ELF-1 (cell line): ENCODE results near the gene SOCS1.
"Not testable (repeated sequence)": the region's sequence is repeated elsewhere in the genome, so short reads cannot be mapped to it uniquely, and the experiment has no call there.

Source experiments
- DNase-seq: peaks from one replicate; pipeline ENCODE4 v3.0.0-alpha.2; 2016; ENCODE audit warnings: low read depth, low spot score

Gene SOCS1

GRCh38 chr16:11224894-11225676 lies 30.9 kb downstream of the SOCS1 start:
- no peak for DNase-seq

DNA sequence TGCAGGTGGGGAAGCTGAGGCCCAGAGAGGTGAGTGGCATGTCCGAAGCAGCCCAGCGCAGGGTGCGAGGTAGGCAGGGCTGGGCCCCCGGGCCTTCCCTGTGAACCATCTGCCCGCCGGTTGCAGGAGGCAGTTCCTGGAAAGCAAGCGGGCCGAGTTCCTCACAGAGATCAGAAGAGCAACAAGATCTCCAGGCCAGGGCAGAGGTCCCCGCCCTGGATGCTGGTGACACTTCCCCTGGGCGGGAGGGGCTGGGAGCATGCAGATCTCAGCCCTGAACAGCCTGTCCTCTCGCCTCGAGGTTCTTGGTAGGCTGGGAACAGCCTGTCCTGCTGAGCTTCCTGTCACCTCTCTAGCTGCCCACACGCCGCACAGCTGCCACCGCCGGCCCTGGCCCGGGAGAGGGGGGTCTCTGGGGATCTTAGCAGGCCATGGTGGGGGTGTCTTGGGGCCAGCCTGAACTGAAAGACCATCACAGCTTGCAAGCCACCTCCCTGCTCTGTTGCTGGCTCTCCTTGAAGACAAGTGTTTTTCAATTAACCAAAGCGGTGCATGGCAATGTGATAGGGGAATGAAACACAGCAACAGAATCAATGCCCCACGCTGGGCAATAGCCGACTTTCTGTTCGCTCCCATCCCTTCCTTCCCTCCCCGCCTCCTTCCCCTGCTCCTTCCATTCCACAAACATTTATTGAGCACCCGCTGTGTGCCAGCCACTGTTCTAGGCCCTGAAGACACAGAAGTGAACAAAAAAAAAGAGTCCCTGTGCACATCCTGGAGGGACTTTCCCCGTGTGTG lies 31.7 kb downstream of the SOCS1 start:
- peak; percentile 87 for DNase-seq

- DNase-seq = not testable (repeated sequence)
Measured at GRCh38 chr16:11220507-11220906, 35.5 kb downstream of the SOCS1 start.

DNA sequence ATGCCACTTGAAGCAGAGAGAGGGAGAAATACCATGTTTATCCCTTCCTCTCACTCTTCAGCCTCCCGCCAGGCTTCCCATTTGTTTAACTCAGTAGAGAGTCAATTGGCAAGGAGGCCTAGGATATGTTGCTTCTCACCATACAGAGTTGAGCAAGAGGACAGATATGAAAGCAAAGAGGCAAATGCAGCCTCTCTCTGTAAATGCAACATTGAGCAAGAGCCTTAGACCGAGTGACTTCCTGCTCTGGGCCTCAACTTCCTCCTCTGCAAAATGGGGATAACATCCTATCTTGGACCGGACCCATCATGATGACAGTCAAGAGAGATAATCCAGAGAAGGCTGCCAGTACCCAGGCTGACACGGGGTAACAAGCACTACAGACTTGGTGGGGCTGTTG lies 36.8 kb downstream of the SOCS1 start:
- no peak for DNase-seq

- no peak for DNase-seq
Measured at GRCh38 chr16:11218604-11218962, 37.4 kb downstream of the SOCS1 start.

- no peak for DNase-seq
Measured at GRCh38 chr16:11217651-11218603, 38.1 kb downstream of the SOCS1 start.

DNA sequence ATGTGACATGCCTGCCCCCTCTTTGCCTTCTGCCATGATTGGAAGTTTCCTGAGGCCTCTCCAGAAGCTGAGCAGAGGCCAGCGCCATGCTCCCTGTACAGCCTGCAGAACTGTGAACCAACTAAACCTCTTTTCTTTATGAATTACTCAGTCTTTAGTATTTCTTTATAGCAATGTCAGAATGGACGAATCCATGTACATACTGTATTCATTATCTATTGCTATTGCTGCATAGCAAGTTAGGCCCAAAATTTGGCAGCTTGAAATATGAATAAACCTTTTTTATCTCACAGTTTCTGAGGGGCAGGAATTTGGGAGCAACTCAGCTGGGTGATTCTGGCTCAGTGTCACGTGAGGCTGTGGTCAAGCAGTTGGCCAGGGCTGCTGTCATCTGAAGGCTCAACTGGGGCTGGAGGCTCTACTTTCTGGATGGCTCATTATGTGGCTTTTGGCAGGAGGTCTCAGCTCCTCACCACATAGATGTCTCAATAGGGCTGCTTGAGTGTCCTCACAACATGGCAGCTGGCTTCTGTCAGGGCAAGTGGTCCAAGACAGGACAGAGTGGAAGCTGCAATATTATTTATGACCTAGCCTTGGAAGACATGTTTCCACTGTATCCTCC lies 40.0 kb downstream of the SOCS1 start:
- no peak for DNase-seq

- DNase-seq = no peak
Measured at GRCh38 chr16:11213799-11214198, 42.2 kb downstream of the SOCS1 start.

DNA sequence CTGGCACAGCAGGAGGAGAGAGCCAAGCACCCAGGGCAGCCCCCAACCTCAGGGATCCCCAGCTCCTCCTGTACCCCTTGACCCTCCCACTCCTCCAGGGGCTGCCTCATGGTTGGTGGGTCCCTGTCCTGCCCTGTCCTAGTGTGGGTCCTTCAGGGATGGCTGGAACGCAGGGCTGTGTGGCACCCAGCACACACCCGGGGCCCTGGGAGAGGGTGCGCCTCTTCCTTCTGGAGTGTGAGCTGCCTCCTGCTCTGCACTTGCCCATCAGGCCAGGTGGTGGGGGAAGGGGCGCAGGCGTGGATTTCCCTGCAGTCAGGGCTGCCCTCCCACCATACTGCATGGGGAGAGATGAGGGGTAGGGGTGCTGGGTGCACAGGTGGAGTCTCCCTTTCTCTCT lies 42.6 kb downstream of the SOCS1 start:
- DNase-seq = no peak

DNA sequence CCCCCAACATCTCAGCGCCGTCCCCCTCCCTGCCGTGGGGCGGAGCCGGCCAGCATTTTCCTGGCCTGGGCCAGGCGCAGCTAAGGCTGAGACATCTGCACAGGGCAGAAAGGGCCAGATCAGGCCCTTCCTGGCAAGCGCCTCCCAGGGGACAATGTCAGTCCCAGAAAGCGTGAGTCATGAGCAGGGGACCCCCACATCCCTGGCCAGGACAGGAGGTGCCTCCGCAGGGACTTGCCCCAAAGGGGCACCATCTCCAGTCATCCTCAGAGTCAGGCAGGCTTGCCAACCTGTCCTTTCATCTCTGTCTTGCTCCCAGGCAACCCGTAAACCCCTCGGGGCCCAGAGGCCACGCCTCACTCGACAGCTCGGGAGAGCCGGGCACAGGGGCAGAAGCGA lies 43.2 kb downstream of the SOCS1 start:
- DNase-seq = no peak

GRCh38 chr16:11211977-11212797 lies 43.8 kb downstream of the SOCS1 start:
- DNase-seq = peak; percentile 43

- no peak for DNase-seq
Measured at GRCh38 chr16:11211061-11211976, 44.7 kb downstream of the SOCS1 start.

GRCh38 chr16:11210260-11210659 lies 45.7 kb downstream of the SOCS1 start:
- no peak for DNase-seq

GRCh38 chr16:11208916-11209665 lies 46.9 kb downstream of the SOCS1 start:
- peak; percentile 19 for DNase-seq

DNA sequence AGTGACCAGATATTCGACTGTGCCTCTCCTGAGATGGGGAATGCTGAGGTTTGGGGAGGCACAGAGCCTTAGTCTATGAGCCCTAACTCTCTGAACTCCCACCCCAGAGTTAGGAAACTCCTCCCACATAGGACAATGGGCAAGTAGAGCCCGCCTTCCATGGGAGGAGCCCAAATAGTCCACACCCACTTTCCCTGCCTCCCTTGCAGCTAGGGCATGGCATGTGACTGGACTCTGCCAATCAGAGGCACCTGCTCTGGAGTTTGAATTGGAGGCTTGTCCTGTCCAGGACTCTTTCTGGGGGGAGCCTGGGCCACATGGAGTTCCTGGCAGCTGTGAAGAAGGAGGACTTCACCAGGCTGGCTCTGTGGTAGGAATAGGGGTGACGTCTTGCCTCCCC lies 48.4 kb downstream of the SOCS1 start:
- DNase-seq = no peak

DNA sequence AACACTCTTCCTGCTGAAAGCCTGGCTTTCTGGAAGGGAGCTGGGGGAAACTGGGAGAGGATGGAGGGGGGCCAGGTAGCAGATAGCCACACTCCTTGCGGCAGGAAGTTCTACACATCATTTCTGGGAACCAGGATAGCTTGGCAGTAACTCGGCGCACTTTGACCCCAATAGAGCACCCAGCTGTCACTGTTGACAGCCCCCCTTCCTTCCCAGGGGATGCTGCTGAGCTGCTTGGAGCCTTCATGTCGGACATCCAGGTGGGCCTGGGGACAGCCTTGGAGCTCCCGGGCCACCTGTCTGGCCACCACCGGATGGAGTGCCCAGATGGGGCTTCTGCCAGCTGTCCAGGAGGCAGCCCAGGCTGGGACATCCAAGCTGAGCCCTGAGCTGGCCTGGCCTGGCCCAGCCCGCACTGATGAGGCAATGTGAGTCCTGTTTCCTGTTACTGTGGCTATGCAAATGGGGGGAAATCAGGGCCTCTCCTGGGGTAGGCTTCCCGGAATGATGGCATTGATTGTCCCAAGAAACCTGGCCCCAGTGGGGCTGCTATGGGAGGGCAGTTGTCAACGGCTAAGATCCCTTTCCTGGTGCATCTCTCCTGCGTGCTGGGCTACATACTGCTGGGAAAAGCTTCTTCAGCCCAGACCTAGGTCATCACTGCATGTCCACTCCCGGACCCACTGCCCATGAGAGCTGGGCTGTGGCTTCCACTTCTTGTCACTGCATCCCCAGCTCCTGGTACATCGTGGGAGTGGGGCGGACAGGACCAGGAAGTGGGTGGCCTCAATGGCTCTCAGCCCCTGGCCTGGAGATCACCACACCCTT lies 50.0 kb downstream of the SOCS1 start:
- peak; percentile 32 for DNase-seq

DNA sequence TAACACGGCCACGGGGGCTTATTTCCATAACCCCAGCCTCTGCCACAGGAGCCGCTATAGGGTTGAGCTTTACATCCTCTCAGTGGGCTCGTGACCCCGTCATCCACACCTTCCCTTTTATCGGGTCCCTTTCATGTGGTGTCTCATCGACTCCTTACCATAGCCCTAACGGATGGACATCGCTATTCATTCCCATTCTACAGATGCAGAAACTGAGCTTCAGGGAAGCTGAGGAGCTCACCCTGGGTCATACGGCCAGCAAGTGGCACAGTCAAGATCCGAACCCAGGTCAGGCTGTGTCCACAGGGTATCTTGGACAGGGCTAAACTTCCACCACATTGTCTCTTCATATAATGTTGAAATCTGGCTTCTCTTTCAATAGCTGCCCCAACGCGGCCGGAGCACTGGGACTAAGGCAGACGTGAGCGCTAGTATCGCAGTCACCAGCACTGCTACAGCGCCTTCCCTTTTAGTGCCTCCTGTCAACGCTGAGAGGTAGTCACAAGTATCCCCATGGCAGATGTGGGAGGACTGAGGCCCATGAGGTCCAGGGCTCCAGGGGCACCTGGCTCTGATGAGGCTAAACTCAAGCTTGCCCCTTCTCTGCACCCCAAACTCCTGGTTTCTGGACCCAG lies 50.8 kb downstream of the SOCS1 start:
- DNase-seq = no peak
